ENCODE data around the gene PGM1. TPM values are rescaled to one million over a fixed set of nuclear protein-coding genes. Genes with fewer than 3 reads are reported as not detected.

Gene PGM1
- 10 to 100 TPM; 11.9 to 57.2 (median 16.1) TPM for total RNA-seq
- 10 to 100 TPM; 26.9 to 31.9 TPM for polyA plus RNA-seq
- 14.5 reads per million, percentile 43 among the genes with 10 or more reads in this experiment for total RNA-seq

GRCh38 chr1:63593303-63593885, at the start of gene PGM1:
Gene PGM1, plus strand, starts transcription at chr1:63593411. Its CDS starts 78 bp downstream, at chr1:63593489.
- DNase-seq: peak; percentile 63 to 81 (median 76)
- peak within 1 kb of the TSS; percentile 90 for H3K27ac ChIP-seq (ENCODE audit: low read depth, low read length)
- H3K36me3 Mint-ChIP-seq: peaks cover 0 to 16% (median 0%) of the 10 kb centered on the region in 5 donors
- H3K4me3 ChIP-seq (ENCODE audit: low read length): peak within 1 kb of the TSS; percentile 71
- POLR2A ChIA-PET: interaction anchor here (0.6 to 1.5 kb wide), 6 partner anchors 9 to 1158 kb away, joined by 3 to 5 read pairs (median 4); partner anchors contain the start of gene ALG6
- intact Hi-C loops (cut with micrococcal nuclease): loop anchor here (1.0 to 10.0 kb wide), 12 partner anchors 18 to 1829 kb away; partner anchors contain the start of genes ATG4C (in 2 of the 2), EFCAB7 (in 2 of the 2), ITGB3BP (in 2 of the 2) and LEPR (in 1 of the 2)
- peaks cover 21 to 49% (median 40%) of the 10 kb centered on the region in 7 donors for H3K4me1 Mint-ChIP-seq
- H3K36me3 ChIP-seq (ENCODE audit: control insufficient read depth in 2 of 3, insufficient read depth in 3 of 3, low read length in 3 of 3): peaks cover 0 to 6% (median 0%) of the 10 kb centered on the region in 3 experiments
- peak within 1 kb of the TSS; percentile 95 to 99 (median 99) for H3K27ac Mint-ChIP-seq
- CTCF ChIA-PET: interaction anchor here (0.6 kb wide), 1 partner anchor 1045 kb away, joined by 3 read pairs; no protein-coding TSS in a partner anchor
- H3K9me3 ChIP-seq (ENCODE audit: control insufficient read depth in 2 of 3, low read length in 3 of 3): no peaks in the 10 kb centered on the region
- H3K9me3 Mint-ChIP-seq: no peaks in the 10 kb centered on the region
- no peaks in the 10 kb centered on the region for H3K27me3 ChIP-seq (ENCODE audit: control insufficient read depth in 2 of 2, insufficient read depth in 2 of 2, low read length in 2 of 2)
- peak; percentile 91 for ATAC-seq
- no peaks in the 10 kb centered on the region for H3K27me3 Mint-ChIP-seq
- H3K4me1 ChIP-seq (ENCODE audit: control insufficient read depth in 2 of 2, insufficient read depth in 2 of 2, low read length in 2 of 2): peaks cover 0 to 7% of the 10 kb centered on the region in 2 donors
- peak within 1 kb of the TSS; percentile 96 to 99 (median 98) for H3K4me3 Mint-ChIP-seq

- ATAC-seq (no peak), DNase-seq (no peak)
- Mint-ChIP-seq H3K4me3 (no peak overlapping the region), H3K27ac (no peak overlapping the region), H3K9me3 (no peaks in the 10 kb centered on the region), H3K27me3 (no peaks in the 10 kb centered on the region), H3K4me1 (no peaks in the 10 kb centered on the region), H3K36me3 (peaks cover 4 to 38% (median 19%) of the 10 kb centered on the region in 5 donors)
- Histone ChIP-seq H3K4me1 (ENCODE audit: control insufficient read depth in 2 of 2, insufficient read depth in 2 of 2, low read length in 2 of 2) (no peaks in the 10 kb centered on the region), H3K4me3 (ENCODE audit: low read length) (no peak overlapping the region), H3K27ac (ENCODE audit: low read depth, low read length) (no peak overlapping the region), H3K36me3 (ENCODE audit: control insufficient read depth in 2 of 3, insufficient read depth in 3 of 3, low read length in 3 of 3) (no peaks in the 10 kb centered on the region), H3K9me3 (ENCODE audit: control insufficient read depth in 2 of 3, low read length in 3 of 3) (no peaks in the 10 kb centered on the region), H3K27me3 (ENCODE audit: control insufficient read depth in 2 of 2, insufficient read depth in 2 of 2, low read length in 2 of 2) (no peaks in the 10 kb centered on the region)
- POLR2A ChIA-PET: no interaction called here
- intact Hi-C loops (cut with micrococcal nuclease): no loop called here
- CTCF ChIA-PET: no interaction called here
Measured at GRCh38 chr1:63545780-63546179, 47.4 kb upstream of the PGM1 start.

- Histone ChIP-seq H3K27ac (ENCODE audit: low read depth, low read length) (no peak overlapping the region), H3K4me3 (ENCODE audit: low read length) (no peak overlapping the region), H3K36me3 (ENCODE audit: control insufficient read depth in 2 of 3, insufficient read depth in 3 of 3, low read length in 3 of 3) (no peaks in the 10 kb centered on the region), H3K4me1 (ENCODE audit: control insufficient read depth in 2 of 2, insufficient read depth in 2 of 2, low read length in 2 of 2) (no peaks in the 10 kb centered on the region), H3K9me3 (ENCODE audit: control insufficient read depth in 2 of 3, low read length in 3 of 3) (no peaks in the 10 kb centered on the region), H3K27me3 (ENCODE audit: control insufficient read depth in 2 of 2, insufficient read depth in 2 of 2, low read length in 2 of 2) (no peaks in the 10 kb centered on the region)
- no peak for DNase-seq
- no peaks in the 10 kb centered on the region for H3K4me1 Mint-ChIP-seq
- CTCF ChIA-PET: no interaction called here
- H3K36me3 Mint-ChIP-seq: peaks cover 4 to 37% (median 19%) of the 10 kb centered on the region in 5 donors
- ATAC-seq: no peak
- no peaks in the 10 kb centered on the region for H3K9me3 Mint-ChIP-seq
- H3K27me3 Mint-ChIP-seq: no peaks in the 10 kb centered on the region
- intact Hi-C loops (cut with micrococcal nuclease): no loop called here
- H3K4me3 Mint-ChIP-seq: no peak overlapping the region
- H3K27ac Mint-ChIP-seq: no peak overlapping the region
- POLR2A ChIA-PET: no interaction called here
Measured at GRCh38 chr1:63547621-63548294, 45.5 kb upstream of the PGM1 start.

- Histone ChIP-seq H3K4me1 (ENCODE audit: control insufficient read depth in 2 of 2, insufficient read depth in 2 of 2, low read length in 2 of 2) (no peaks in the 10 kb centered on the region), H3K9me3 (ENCODE audit: control insufficient read depth in 2 of 3, low read length in 3 of 3) (no peaks in the 10 kb centered on the region), H3K27me3 (ENCODE audit: control insufficient read depth in 2 of 2, insufficient read depth in 2 of 2, low read length in 2 of 2) (no peaks in the 10 kb centered on the region), H3K4me3 (ENCODE audit: low read length) (no peak overlapping the region), H3K27ac (ENCODE audit: low read depth, low read length) (no peak overlapping the region), H3K36me3 (ENCODE audit: control insufficient read depth in 2 of 3, insufficient read depth in 3 of 3, low read length in 3 of 3) (no peaks in the 10 kb centered on the region)
- no peaks in the 10 kb centered on the region for H3K27me3 Mint-ChIP-seq
- peaks cover 4 to 37% (median 19%) of the 10 kb centered on the region in 5 donors for H3K36me3 Mint-ChIP-seq
- CTCF ChIA-PET: no interaction called here
- DNase-seq (no peak), ATAC-seq (no peak)
- intact Hi-C loops (cut with micrococcal nuclease): no loop called here
- POLR2A ChIA-PET: no interaction called here
- H3K4me1 Mint-ChIP-seq: no peaks in the 10 kb centered on the region
- H3K9me3 Mint-ChIP-seq: no peaks in the 10 kb centered on the region
- H3K4me3 Mint-ChIP-seq: no peak overlapping the region
- no peak overlapping the region for H3K27ac Mint-ChIP-seq
Measured at GRCh38 chr1:63548303-63548702, 44.9 kb upstream of the PGM1 start.

GRCh38 chr1:63548877-63549276, 44.3 kb upstream of the PGM1 start:
- Mint-ChIP-seq H3K27ac (no peak overlapping the region), H3K27me3 (no peaks in the 10 kb centered on the region), H3K4me1 (no peaks in the 10 kb centered on the region), H3K9me3 (no peaks in the 10 kb centered on the region), H3K36me3 (peaks cover 4 to 40% (median 19%) of the 10 kb centered on the region in 5 donors), H3K4me3 (no peak overlapping the region)
- H3K4me1 ChIP-seq (ENCODE audit: control insufficient read depth in 2 of 2, insufficient read depth in 2 of 2, low read length in 2 of 2): no peaks in the 10 kb centered on the region
- H3K36me3 ChIP-seq (ENCODE audit: control insufficient read depth in 2 of 3, insufficient read depth in 3 of 3, low read length in 3 of 3): no peaks in the 10 kb centered on the region
- H3K9me3 ChIP-seq (ENCODE audit: control insufficient read depth in 2 of 3, low read length in 3 of 3): no peaks in the 10 kb centered on the region
- DNase-seq (no peak), ATAC-seq (no peak)
- H3K4me3 ChIP-seq (ENCODE audit: low read length): no peak overlapping the region
- no peaks in the 10 kb centered on the region for H3K27me3 ChIP-seq (ENCODE audit: control insufficient read depth in 2 of 2, insufficient read depth in 2 of 2, low read length in 2 of 2)
- CTCF ChIA-PET: no interaction called here
- POLR2A ChIA-PET: no interaction called here
- no peak overlapping the region for H3K27ac ChIP-seq (ENCODE audit: low read depth, low read length)
- intact Hi-C loops (cut with micrococcal nuclease): no loop called here

- ATAC-seq (no peak), DNase-seq (no peak)
- Mint-ChIP-seq H3K4me3 (no peak overlapping the region), H3K4me1 (peaks cover 0 to 4% (median 0%) of the 10 kb centered on the region in 7 donors), H3K27ac (no peak overlapping the region), H3K27me3 (no peaks in the 10 kb centered on the region), H3K9me3 (no peaks in the 10 kb centered on the region), H3K36me3 (peaks cover 0 to 21% (median 8%) of the 10 kb centered on the region in 5 donors)
- Histone ChIP-seq H3K27me3 (ENCODE audit: control insufficient read depth in 2 of 2, insufficient read depth in 2 of 2, low read length in 2 of 2) (no peaks in the 10 kb centered on the region), H3K4me3 (ENCODE audit: low read length) (no peak overlapping the region), H3K36me3 (ENCODE audit: control insufficient read depth in 2 of 3, insufficient read depth in 3 of 3, low read length in 3 of 3) (no peaks in the 10 kb centered on the region), H3K4me1 (ENCODE audit: control insufficient read depth in 2 of 2, insufficient read depth in 2 of 2, low read length in 2 of 2) (no peaks in the 10 kb centered on the region), H3K9me3 (ENCODE audit: control insufficient read depth in 2 of 3, low read length in 3 of 3) (no peaks in the 10 kb centered on the region), H3K27ac (ENCODE audit: low read depth, low read length) (no peak overlapping the region)
- CTCF ChIA-PET: interaction anchor here (1.2 to 3.1 kb wide), 2 partner anchors 18 to 690 kb away, joined by 9 to 17 read pairs; no protein-coding TSS in a partner anchor
- POLR2A ChIA-PET: no interaction called here
- intact Hi-C loops (cut with micrococcal nuclease): no loop called here
Measured at GRCh38 chr1:63555480-63555879, 37.7 kb upstream of the PGM1 start.

All from naive thymus-derived CD4-positive, alpha-beta T cell (primary cell).